ENCODE results near the gene PRKCA.

- TF ChIP-seq CTCF (IDR thresholded peaks at IDR 0.05) (no peak), POLR2AphosphoS5 (IDR thresholded peaks at IDR 0.05) (no peak), POLR2A (IDR thresholded peaks at IDR 0.05) (no peak)
Measured at GRCh38 chr17:66515974-66516373, 213.6 kb downstream of the PRKCA start.

Data from prostate gland (tissue), 2 donors.